ENCODE results near the gene SCFD2. TPM values are rescaled to one million over a fixed set of nuclear protein-coding genes. Genes with fewer than 3 reads are reported as not detected.

The SCFD2 gene
- total RNA-seq, 1 experiment from 2014 or later = 7.4 TPM

DNA sequence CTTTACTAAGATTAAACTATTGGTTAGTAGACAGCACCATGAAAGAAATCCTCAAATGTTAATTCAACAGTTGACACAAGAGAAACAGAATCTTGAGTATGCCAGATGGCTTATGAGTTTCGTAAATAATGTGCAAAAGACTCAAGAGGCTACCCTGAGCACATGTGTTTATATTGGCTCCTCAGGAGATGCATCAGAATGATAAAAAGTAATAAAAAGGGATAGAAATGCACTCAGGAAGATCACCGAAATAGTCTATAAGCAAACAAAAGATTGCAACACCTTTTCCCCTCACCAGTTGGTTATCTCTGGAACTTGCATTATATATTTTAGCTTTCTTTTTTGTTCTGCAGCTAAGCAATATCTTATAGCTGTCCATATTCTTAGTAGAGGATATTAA, 84.4 kb downstream of the SCFD2 start:
- no peak for DNase-seq (ENCODE audit: low read depth, low spot score)
- CTCF ChIA-PET = no interaction called here
- BruUV-seq (replicated peaks) = no TSS peak
- TF ChIP-seq SIN3A (IDR thresholded peaks at IDR 0.05; ENCODE audit: borderline replicate concordance, insufficient read depth, low read depth, low read length) (no peak), TCF7L2 (IDR thresholded peaks at IDR 0.05; ENCODE audit: low read depth, low read length) (no peak), POLR2AphosphoS5 (IDR thresholded peaks at IDR 0.05; ENCODE audit: low read depth, low read length) (no peak)
- TF ChIP-seq, protein P1, sequence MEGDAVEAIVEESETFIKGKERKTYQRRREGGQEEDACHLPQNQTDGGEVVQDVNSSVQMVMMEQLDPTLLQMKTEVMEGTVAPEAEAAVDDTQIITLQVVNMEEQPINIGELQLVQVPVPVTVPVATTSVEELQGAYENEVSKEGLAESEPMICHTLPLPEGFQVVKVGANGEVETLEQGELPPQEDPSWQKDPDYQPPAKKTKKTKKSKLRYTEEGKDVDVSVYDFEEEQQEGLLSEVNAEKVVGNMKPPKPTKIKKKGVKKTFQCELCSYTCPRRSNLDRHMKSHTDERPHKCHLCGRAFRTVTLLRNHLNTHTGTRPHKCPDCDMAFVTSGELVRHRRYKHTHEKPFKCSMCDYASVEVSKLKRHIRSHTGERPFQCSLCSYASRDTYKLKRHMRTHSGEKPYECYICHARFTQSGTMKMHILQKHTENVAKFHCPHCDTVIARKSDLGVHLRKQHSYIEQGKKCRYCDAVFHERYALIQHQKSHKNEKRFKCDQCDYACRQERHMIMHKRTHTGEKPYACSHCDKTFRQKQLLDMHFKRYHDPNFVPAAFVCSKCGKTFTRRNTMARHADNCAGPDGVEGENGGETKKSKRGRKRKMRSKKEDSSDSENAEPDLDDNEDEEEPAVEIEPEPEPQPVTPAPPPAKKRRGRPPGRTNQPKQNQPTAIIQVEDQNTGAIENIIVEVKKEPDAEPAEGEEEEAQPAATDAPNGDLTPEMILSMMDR (IDR thresholded peaks at IDR 0.05) = no peak
- TF ChIP-seq, protein P2, sequence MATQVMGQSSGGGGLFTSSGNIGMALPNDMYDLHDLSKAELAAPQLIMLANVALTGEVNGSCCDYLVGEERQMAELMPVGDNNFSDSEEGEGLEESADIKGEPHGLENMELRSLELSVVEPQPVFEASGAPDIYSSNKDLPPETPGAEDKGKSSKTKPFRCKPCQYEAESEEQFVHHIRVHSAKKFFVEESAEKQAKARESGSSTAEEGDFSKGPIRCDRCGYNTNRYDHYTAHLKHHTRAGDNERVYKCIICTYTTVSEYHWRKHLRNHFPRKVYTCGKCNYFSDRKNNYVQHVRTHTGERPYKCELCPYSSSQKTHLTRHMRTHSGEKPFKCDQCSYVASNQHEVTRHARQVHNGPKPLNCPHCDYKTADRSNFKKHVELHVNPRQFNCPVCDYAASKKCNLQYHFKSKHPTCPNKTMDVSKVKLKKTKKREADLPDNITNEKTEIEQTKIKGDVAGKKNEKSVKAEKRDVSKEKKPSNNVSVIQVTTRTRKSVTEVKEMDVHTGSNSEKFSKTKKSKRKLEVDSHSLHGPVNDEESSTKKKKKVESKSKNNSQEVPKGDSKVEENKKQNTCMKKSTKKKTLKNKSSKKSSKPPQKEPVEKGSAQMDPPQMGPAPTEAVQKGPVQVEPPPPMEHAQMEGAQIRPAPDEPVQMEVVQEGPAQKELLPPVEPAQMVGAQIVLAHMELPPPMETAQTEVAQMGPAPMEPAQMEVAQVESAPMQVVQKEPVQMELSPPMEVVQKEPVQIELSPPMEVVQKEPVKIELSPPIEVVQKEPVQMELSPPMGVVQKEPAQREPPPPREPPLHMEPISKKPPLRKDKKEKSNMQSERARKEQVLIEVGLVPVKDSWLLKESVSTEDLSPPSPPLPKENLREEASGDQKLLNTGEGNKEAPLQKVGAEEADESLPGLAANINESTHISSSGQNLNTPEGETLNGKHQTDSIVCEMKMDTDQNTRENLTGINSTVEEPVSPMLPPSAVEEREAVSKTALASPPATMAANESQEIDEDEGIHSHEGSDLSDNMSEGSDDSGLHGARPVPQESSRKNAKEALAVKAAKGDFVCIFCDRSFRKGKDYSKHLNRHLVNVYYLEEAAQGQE (IDR thresholded peaks at IDR 0.05; ENCODE audit: insufficient read depth in 1 of 2, low read depth in 2 of 2, low read length in 1 of 2) = no peak
- Histone ChIP-seq H3K4me1 (ENCODE audit: control insufficient read depth, insufficient read depth, low read length) (no peaks in the 10 kb centered on the region), H3K27me3 (ENCODE audit: control insufficient read depth, insufficient read depth, low read length) (no peaks in the 10 kb centered on the region), H3K36me3 (ENCODE audit: control insufficient read depth, insufficient read depth, low read length) (no peaks in the 10 kb centered on the region), H3K27ac (ENCODE audit: low read length) (no peak overlapping the region), H3K4me3 (ENCODE audit: low read depth in 2 of 2, low read length in 2 of 2) (no peak overlapping the region), H3K9me3 (ENCODE audit: control insufficient read depth, insufficient read depth, low read depth, low read length) (no peaks in the 10 kb centered on the region)
- POLR2A ChIA-PET = no interaction called here
- intact Hi-C loops (cut with micrococcal nuclease; ENCODE audit: unreplicated experiment) = no loop called here
- in situ Hi-C loops (cut with HindIII; ENCODE audit: low pct_unique_long_range_greater_than_20kb, low sequenced_read_pairs) = no loop called here
- ATAC-seq = no peak

DNA sequence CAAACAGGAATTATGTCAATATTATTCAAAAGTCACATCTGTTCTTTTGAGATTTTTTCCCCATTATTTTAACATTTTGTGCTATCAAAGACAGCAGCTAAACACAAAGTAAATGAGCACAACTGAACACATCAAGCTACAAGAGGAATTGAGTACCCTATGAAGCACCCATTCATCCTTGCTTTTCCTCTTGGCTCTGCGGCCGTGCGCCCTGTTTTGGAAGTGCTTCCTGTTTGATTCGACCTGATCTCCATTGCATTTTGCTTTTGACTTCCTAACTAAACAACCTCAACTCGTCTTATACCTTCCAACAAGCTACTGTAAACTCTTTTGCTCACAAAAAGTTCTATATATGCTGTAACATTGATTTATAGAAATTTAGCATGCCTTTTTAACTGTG, 85.0 kb downstream of the SCFD2 start:
- ATAC-seq (no peak), DNase-seq (ENCODE audit: low read depth, low spot score) (no peak)
- no peaks in the 10 kb centered on the region for H3K9me3 ChIP-seq (ENCODE audit: control insufficient read depth, insufficient read depth, low read depth, low read length)
- in situ Hi-C loops (cut with HindIII; ENCODE audit: low pct_unique_long_range_greater_than_20kb, low sequenced_read_pairs) = no loop called here
- ChIA-PET POLR2A (no interaction called here), CTCF (no interaction called here)
- no peak overlapping the region for H3K4me3 ChIP-seq (ENCODE audit: low read depth in 2 of 2, low read length in 2 of 2)
- no peak overlapping the region for H3K27ac ChIP-seq (ENCODE audit: low read length)
- no peaks in the 10 kb centered on the region for H3K4me1 ChIP-seq (ENCODE audit: control insufficient read depth, insufficient read depth, low read length)
- intact Hi-C loops (cut with micrococcal nuclease; ENCODE audit: unreplicated experiment) = no loop called here
- no peak for TF ChIP-seq TCF7L2 (IDR thresholded peaks at IDR 0.05; ENCODE audit: low read depth, low read length)
- TF ChIP-seq SIN3A (IDR thresholded peaks at IDR 0.05; ENCODE audit: borderline replicate concordance, insufficient read depth, low read depth, low read length) = no peak
- TF ChIP-seq, protein P2 (IDR thresholded peaks at IDR 0.05; ENCODE audit: insufficient read depth in 1 of 2, low read depth in 2 of 2, low read length in 1 of 2) = no peak
- TF ChIP-seq, protein P1 (IDR thresholded peaks at IDR 0.05) = no peak
- no peak for TF ChIP-seq POLR2AphosphoS5 (IDR thresholded peaks at IDR 0.05; ENCODE audit: low read depth, low read length)
- BruUV-seq (replicated peaks) = no TSS peak
- no peaks in the 10 kb centered on the region for H3K36me3 ChIP-seq (ENCODE audit: control insufficient read depth, insufficient read depth, low read length)
- H3K27me3 ChIP-seq (ENCODE audit: control insufficient read depth, insufficient read depth, low read length) = no peaks in the 10 kb centered on the region
